ENCODE data around the gene ORM1. TPM values are rescaled to one million over a fixed set of nuclear protein-coding genes. Genes with fewer than 3 reads are reported as not detected.
"Not testable (repeated sequence)": the region's sequence is repeated elsewhere in the genome, so short reads cannot be mapped to it uniquely, and the experiment has no call there.

Gene ORM1
- total and polyA plus RNA-seq, 12 donors = 0.13 to 0.70 (median 0.55) TPM; not detected in 7

GRCh38 chr9:114324492-114324891 lies 1.6 kb downstream of the ORM1 start:
- no peaks in the 10 kb centered on the region for H3K4me1 ChIP-seq
- no peak for ATAC-seq
- H3K4me3 ChIP-seq = no peak overlapping the region
- WGBS, 2 donors = 90 to 91% methylated on average over 8 of the region's 8 CpGs
- intact Hi-C loops (cut with DNase I) = no loop called here
- H3K27ac ChIP-seq = no peak overlapping the region
- no peak for DNase-seq
- H3K36me3 ChIP-seq = no peaks in the 10 kb centered on the region
- no peak for TF ChIP-seq CTCF (IDR thresholded peaks at IDR 0.05)
- no peaks in the 10 kb centered on the region for H3K9me3 ChIP-seq
- H3K27me3 ChIP-seq = peaks cover 0 to 26% (median 11%) of the 10 kb centered on the region in 7 donors

- H3K36me3 ChIP-seq; H3K4me3 ChIP-seq; H3K27ac ChIP-seq; H3K9me3 ChIP-seq; DNase-seq; H3K4me1 ChIP-seq; intact Hi-C loops (cut with DNase I): not testable (repeated sequence)
- H3K27me3 ChIP-seq = peaks cover 0 to 25% (median 10%) of the 10 kb centered on the region in 7 donors
- ATAC-seq = peak in 1 of 8 donors; percentile 3
- WGBS, 2 donors = 83 to 86% methylated on average over 7 of the region's 9 CpGs
Observed at GRCh38 chr9:114324965-114325364, 2.1 kb downstream of the ORM1 start.

- H3K4me3 ChIP-seq; DNase-seq; intact Hi-C loops (cut with DNase I); H3K4me1 ChIP-seq; H3K27ac ChIP-seq; H3K9me3 ChIP-seq; H3K36me3 ChIP-seq; ATAC-seq: not testable (repeated sequence)
- H3K27me3 ChIP-seq = peaks cover 0 to 22% (median 7%) of the 10 kb centered on the region in 7 donors
- WGBS, 2 donors = 77 to 81% methylated on average over 3 of the region's 3 CpGs
Observed at GRCh38 chr9:114325684-114326254, 2.9 kb downstream of the ORM1 start.

GRCh38 chr9:114327749-114328148 lies 4.9 kb downstream of the ORM1 start:
- no peak for ATAC-seq
- H3K4me1 ChIP-seq = no peaks in the 10 kb centered on the region
- H3K27ac ChIP-seq = no peak overlapping the region
- no peak overlapping the region for H3K4me3 ChIP-seq
- intact Hi-C loops (cut with DNase I) = no loop called here
- no peak for TF ChIP-seq CTCF (IDR thresholded peaks at IDR 0.05)
- H3K27me3 ChIP-seq = peaks cover 0 to 22% (median 0%) of the 10 kb centered on the region in 7 donors
- WGBS, 2 donors = 92 to 94% methylated on average over 8 of the region's 8 CpGs
- DNase-seq = no peak
- H3K36me3 ChIP-seq = no peaks in the 10 kb centered on the region
- H3K9me3 ChIP-seq = no peaks in the 10 kb centered on the region

- WGBS, 2 donors = 87 to 90% methylated on average over 10 of the region's 10 CpGs
- H3K4me1 ChIP-seq; ATAC-seq; intact Hi-C loops (cut with DNase I); H3K4me3 ChIP-seq; H3K36me3 ChIP-seq; H3K27ac ChIP-seq; H3K9me3 ChIP-seq; DNase-seq: not testable (repeated sequence)
- H3K27me3 ChIP-seq = peaks cover 0 to 22% (median 0%) of the 10 kb centered on the region in 7 donors
Observed at GRCh38 chr9:114328357-114328820, 5.5 kb downstream of the ORM1 start.

GRCh38 chr9:114328937-114329624 lies 6.2 kb downstream of the ORM1 start:
- H3K36me3 ChIP-seq; intact Hi-C loops (cut with DNase I); H3K9me3 ChIP-seq; ATAC-seq; H3K27ac ChIP-seq; DNase-seq; H3K4me3 ChIP-seq; H3K4me1 ChIP-seq: not testable (repeated sequence)
- WGBS, 2 donors = 88 to 90% methylated on average over 10 of the region's 12 CpGs
- H3K27me3 ChIP-seq = peaks cover 0 to 15% (median 0%) of the 10 kb centered on the region in 7 donors

- H3K9me3 ChIP-seq; H3K27me3 ChIP-seq; H3K4me1 ChIP-seq; DNase-seq; H3K4me3 ChIP-seq; intact Hi-C loops (cut with DNase I); H3K27ac ChIP-seq; H3K36me3 ChIP-seq: not testable (repeated sequence)
- WGBS, 2 donors = no CpG with 5 or more reads among the region's 10 CpGs
- peak in 2 of 8 donors; percentile 10 to 19 for ATAC-seq
Observed at GRCh38 chr9:114329625-114330022, 6.7 kb downstream of the ORM1 start, which contains the start of gene ORM2. Gene ORM2 (plus strand): TSS chr9:114329869. CDS start chr9:114329905, 36 bp downstream.

Measured in heart right ventricle (tissue), 16 donors.